ENCODE results near the gene CD58.
A peak's percentile ranks its signal among the peaks of the same experiment; 100 is the strongest.

Gene CD58

DNA sequence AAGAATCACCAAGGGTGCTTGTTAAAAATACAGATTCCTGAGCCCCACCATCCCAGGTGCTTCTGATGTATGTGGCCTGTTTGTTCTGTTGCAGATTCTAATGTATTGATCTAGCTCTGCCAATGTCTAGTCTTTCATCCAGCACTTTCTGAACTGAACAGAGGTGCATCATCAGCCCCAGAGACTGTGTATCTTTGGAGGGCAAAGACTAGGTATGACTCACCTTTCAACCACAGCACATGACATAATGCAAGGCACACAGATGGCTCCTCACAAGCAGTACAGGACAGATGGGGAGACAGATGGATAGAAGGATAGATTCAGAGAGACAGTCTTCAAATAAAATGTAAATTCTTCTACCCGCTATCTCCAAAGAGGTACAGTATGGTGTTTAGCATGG, 32.3 kb downstream of the CD58 start:
- DNase-seq: no peak

DNA sequence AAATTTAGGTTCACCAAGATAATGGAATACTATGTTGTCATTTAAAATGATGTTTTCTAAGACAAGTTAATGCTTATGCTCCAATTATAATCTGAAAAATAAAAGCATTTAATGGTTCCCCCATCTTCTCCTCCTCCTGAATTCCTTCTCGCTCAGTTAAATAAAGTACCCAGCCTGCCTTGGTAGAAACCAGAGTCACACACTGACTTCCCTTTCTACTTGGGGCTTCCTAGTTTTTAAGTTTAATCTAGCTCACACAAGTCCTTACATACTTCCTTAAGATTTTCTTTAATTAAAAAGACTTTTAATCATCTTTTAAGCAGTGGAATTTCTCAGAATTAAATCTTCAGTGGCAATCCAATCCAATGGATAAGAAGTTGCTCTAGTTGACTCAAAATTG, 32.9 kb downstream of the CD58 start:
- DNase-seq: no peak

DNA sequence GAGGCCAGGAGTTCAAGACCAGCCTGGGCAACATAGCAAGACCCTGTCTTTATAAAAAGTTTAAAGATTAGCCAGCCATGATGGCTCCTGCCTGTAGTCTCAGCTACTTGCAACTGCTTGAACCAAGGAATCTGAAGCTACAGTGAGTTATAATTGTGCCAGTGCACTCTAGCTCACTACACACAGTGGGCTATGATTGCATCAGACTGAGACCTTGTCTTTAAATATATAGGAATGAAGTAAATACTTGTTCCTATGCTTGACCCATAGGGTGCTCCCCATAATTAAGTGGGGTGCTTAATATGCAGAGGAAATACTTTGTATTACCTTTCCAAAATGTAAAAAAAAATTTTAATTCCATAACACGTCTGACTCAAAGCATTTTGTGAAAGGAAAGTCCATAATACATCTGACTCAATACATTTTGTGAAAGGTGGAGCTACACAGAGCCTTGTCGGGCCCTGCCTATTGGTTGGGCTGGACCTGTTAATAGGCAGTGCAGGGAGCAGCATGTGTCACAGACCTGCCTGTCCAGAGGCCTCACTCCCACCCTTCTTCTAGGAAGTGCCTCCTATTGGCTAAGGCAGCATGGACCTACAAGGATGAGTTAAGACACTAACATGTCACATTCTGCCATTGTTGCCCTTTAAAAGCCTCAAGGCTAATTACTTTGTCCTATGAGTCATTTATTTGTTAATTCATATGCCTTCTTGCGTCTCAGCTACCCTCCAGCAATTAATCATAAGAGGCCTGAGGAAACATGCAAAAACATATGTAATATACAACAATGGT, 33.6 kb downstream of the CD58 start:
- no peak for DNase-seq

DNA sequence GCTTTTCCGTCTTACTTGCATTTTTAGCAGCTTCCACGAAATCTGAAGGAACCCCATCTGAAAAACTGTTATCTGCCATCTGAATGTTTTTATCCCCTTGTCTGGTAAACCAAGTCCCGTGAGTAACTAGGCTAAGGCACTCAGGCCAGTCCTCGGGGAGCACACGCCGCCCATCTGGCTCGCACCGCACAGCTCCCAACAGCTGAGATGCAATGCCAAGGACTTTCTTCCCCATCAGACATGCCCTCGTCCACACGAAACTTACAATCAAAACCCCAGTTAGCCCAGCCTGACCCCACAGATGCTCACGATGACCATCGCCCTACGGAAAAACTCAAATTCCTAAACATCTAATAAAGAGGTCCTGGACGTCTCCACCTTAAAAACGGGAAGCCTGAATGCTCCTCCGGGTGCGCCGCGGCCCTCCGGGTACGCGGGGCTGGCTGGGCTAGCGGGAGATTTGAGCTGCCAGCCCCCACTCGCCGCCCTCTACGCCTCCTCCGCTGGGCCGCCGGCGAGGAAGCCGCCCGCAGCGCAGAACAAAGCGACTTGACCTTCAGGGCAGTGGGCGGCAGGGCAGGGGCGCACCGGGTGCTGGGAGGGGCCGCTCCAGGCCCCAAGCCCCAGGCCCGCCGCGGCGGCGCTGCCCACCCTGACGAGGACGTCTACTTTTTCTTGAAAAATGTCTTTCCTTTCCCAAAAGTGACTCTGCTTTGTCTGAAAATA, 36.6 kb downstream of the CD58 start:
- no peak for DNase-seq

DNA sequence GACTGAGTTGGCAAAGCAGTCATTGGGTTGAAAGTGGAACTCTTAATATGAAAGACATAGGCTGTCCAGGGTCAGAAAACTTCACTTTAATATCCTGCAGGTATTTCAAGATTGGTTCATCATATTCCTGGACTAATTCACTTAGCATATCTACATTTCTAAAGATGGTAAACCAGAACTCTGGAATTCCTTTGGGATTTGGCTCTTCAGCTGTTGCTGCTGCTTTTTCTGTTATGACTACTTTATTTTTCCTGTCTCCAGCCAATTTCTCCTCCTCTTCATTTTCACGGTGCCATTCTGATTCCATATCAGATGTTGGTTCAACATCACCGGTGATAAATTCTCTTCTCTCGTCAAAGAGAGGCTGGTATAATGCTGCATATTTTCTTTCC, 37.4 kb downstream of the CD58 start:
- DNase-seq: no peak

DNA sequence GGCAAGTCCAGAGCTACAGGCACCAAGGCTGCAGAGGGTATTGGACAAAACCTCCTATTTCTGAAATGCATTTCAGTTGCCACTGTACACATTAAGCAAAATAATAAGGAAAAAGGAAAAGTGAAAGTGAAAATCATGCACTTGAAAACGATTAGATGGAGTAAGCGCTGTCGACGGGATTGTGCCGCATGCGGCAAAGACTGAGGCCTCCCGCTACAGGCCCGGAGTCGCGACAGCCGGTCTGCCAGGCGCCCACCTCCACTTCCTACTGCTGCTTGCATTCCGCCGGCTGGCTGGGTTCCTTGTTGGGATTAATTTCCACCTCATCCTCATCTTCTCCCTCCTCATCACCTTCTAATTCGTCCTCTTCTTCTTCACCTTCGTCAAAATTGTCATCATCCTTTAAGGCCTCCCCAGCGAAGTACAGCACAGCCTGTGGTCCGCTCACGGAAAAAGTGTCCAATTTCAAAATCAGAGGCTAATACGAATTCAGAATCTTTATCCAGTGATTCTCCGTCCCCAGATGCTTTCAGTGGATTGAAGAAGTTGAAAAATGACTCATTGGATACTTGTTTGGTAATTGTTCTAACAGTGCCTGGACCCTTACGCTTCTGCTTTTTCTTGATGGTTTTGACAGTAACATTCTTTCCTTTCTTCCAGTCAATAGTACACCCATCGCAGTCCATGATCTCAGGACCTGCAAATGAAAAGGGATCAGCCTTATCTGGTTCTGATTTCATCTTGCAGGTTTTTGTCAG, 38.0 kb downstream of the CD58 start:
- no peak for DNase-seq

DNA sequence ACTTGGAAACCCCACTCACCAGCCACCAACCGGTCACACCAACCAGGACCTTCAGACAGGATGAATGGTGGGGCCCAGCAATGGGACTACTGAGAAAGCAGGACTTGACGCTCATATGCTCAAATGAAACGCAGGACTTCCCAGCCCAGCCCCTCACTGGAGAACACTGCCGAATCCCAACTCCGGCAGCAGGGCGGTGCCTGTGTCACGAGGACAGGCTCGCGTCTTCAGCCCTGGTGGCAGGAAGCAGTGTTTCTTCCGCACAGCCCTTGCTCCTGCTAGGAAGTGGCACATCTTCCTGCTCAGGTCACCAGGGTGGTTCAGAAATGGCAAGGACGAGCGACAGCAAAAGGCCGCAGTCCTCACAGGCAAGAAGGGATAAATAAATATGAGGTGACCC, 38.9 kb downstream of the CD58 start:
- no peak for DNase-seq

DNA sequence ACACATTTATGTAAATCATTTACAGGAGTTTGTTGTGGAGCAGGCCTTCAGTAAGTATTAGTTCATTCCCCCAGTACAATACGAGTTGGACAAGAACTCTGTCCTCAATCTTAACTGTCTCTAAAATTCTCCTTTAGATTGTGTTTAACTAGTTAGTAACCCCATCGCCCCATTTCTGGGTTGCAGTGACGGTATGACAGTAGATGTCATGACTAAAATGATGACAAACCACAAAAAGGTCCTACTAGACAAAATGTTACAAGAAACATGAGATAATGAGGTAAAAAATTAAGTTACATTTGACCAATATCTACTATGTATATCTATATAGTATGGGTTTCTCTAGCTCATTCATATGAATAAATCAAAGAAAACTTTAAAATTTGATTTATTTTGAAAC, 41.1 kb downstream of the CD58 start:
- DNase-seq: no peak

DNA sequence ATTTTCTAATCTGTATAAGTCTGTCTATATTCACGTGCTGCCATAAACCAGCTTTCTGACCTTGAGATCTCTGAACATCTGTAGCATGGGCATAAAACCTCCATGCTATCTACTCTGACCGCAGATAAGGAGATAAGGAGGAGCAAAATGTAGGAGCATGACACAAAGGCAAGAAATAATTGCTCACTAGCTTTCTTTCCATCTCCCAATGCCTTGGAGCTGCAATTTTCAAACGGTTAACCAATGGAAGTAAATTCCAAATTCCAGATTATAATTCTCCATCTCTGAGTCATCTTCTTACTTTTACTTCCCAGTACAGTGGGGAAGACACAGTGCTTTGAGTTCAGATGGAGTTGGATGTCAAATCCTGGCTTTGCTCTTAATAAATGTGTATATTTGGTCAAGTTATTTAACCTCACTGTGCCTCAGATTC, 41.6 kb downstream of the CD58 start:
- DNase-seq: no peak

DNA sequence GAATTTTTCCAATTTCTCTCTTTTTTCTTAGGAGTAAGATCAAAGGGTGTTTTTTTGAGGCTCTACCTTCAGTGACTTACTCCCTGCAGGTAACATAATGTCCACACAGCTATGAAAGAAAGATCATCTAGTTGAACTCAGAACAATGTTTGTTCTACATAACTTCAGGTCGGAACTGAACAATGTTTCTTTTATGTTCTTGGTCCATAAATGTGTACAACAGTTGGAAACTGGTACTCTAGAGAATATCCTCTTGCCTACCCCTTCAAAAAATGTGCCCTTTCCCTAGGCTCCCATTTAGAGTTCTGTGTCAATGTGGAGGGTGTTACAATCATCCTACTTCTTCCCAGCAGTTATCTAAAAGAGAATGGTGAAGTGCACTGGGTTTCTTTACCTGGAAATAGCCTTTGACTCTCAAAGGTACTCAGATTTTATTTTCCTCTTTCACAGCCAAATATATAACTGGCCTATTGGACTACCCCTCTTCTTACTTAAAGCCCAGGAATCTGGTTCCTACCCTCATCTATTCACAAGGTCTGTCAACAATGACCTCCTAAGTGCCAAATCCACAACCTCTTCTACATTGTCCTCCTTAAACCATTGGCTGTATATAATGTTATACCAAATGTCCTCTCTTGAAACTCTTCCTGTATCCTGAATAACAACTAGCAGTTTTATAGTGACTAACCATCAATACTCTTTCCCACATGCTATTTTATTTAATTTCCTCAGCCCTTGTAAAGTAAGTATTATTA, 42.3 kb downstream of the CD58 start:
- no peak for DNase-seq

DNA sequence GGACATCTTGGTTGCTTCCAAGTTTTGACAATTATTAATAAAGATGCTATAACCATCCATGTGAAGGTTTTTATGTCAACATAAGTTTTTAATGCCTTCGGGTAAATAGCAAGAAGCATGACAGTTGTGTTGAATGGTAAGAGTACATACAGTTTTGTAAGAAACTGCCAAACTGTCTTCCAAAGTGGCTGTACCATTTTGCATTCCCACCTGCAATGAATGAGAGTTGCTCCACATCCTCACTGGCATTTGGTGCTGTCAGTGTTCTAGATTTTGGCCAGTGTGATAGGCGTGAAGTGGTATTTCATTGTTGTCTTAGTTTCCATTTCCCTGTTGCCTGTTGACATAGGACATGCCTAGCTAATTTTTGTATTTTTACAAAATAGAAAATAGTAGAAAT, 45.4 kb downstream of the CD58 start:
- no peak for DNase-seq

DNA sequence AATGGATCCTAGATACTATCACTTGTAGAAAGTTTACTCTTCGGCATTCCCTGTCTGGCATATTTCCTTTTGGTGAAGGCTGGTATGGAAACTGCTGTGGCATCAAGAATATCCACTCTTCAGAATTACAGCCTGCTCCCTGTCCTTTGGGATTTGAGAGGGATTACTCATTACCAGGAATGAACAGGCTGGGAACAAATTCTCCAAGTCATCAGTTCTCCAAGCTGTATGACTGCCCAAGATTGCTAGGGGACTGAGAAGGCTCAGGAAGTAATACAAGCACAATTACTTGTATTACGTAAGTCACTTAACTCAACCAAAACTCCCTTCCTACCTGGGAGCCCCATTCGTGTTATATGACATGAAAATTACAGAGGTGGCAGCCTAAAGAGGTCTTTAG, 49.6 kb downstream of the CD58 start:
- no peak for DNase-seq

DNA sequence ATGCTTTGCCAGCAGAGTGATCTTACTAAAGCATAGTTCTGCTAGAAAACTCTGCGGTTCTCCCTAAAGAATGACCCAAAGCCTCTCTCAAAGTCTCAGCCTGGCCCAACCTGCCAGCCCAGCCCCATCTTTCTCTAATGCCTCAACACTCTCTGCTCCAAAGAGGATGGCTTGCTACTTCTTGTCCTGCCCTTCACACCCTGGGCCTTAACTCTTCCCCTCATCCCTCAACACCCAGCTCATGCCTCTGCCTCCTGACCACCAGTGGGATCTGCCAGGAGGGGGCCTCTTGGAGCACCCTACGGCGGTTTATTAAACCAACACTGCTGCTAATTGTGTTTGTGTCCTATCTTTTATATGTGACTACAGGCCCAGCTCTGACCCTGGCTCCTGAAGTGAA, 52.4 kb downstream of the CD58 start:
- DNase-seq: no peak

DNA sequence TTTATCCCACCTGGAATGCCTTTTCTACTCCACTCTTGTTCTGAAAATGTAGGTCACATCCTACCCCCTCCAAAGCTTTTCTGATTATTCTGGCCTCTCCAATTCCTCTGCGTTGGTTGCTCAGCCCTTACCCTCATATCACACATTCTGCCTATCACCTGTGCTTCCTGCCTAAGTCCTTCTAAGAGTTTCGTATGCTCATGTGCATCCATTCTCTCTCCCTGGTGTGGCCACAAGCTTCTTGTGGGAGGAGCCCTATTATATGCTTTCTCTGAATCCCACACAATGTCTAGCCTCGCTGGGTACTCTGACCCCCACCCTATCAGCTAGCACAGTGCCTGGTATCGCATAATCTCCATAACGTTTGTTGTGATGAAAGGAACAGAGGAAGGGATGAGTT, 54.2 kb downstream of the CD58 start:
- DNase-seq: no peak

DNA sequence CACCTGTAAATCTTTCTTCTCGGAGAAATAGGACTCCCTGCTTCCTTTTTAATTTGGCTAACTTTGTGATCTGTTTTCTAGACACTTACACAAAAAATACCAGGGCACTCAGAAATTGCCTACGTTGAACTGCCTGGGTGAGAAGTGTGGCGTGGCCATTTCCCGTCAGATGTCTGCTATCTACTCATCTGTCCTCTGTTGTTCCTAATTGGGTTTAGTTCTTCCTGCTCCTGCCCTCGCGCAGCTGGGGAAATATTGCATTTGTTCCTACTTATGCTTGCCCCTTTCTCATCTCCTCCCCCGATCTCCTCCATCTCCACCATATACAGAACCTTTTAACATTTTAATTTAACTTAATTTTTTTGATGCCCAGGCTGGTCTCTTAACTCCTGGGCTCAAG, 55.1 kb downstream of the CD58 start:
- no peak for DNase-seq

DNA sequence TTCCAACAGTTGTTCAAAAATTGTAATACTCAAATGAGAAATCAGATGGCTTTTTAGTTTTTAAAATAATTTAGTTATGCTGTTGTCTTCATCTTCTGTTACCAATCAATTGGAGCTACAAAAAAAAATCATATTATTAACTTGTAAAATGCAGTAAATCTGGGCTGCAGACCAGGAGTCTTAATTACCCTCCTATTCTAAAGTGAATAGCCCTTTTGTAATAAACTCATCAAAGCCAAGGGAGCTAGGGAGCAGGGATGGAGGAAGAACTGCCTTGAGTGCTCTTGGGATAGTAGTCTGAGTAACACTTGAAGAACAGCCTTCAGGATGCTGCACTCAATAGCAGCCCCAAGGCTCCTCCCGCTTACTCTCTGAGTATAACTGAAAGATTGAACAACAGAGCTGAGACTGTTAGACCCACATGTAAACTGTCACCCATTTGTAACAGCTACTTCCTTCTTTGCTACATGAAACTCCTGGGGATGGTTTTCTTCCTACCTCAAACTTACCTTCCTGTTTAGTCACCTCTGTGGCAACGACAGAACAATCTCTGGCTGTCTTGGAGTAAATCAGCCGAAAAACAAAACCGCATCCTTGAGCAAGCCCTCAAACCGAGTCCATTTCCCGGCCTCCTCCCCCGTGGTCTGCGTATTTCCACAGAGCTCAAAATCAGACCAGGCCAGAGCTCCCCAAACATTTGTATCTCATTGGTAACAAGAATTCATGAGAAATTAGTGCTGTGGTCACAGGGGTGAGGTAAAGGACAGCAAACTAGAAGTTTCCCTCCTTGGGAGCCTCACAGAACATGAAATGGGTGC, 55.9 kb downstream of the CD58 start:
- no peak for DNase-seq

DNA sequence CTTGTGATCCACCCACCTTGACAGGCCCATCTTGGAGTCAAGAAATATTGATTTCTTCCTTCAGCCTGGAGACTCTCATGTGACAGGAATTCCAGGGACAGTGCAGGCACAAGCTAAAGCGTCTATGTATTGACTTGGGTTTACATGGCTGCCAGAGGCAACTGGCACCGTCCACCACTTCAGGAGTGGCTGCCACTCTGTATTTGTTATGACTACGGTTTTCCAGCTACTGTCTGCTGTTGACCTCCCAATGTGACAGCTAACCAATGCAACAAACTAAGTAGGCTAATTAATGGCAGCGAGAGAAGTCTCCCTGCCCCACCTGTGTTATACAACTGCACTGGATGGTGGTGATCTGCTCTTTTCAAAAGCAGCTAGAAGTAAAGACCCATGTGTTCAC, 56.9 kb downstream of the CD58 start:
- no peak for DNase-seq

DNA sequence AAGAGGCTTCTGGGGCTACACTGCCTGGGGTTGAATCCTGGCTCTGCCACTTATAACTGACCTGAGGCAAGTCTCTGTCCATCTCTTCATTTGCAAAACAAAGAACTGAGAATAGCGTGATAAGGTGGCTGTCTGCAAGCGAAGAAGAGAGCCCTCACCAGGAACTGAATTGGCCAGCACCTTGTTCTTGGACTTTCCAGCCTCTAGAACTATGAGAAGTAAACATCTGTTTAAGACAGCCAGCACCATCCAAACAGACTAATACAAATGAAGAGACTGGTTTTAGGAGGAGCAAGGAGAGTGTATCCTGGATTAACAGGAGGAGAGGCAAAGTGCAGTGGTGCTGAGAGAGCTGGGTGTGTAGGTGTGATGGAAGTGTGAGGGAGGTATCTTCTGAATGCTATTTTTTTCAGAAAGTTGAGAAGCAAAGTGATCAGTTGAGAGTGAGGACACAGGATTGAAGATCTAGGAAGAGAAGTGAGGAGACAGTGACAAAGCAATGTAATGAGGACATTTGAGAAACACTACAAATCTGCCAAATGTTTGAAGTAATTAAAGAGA, 59.3 kb downstream of the CD58 start:
- DNase-seq: no peak

DNA sequence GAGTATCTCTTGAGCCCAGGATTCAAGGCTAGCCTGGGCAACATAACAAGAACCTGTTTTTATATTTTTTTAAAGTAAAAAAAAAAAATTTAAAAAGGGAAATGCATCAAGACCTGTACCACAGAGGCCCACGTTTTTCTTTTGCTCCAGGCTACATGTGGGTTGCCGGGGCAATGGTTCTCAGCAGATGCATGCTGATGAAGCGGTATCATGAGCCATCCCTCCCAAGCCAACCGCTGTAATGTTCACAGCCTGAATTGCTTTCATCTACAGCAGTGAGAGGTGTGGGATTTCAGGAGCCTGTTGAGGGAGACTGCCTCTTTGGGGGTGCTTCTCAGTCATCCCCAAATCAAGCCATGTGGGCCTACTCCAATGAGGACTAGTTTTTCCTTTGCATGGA, 60.5 kb downstream of the CD58 start:
- no peak for DNase-seq

DNA sequence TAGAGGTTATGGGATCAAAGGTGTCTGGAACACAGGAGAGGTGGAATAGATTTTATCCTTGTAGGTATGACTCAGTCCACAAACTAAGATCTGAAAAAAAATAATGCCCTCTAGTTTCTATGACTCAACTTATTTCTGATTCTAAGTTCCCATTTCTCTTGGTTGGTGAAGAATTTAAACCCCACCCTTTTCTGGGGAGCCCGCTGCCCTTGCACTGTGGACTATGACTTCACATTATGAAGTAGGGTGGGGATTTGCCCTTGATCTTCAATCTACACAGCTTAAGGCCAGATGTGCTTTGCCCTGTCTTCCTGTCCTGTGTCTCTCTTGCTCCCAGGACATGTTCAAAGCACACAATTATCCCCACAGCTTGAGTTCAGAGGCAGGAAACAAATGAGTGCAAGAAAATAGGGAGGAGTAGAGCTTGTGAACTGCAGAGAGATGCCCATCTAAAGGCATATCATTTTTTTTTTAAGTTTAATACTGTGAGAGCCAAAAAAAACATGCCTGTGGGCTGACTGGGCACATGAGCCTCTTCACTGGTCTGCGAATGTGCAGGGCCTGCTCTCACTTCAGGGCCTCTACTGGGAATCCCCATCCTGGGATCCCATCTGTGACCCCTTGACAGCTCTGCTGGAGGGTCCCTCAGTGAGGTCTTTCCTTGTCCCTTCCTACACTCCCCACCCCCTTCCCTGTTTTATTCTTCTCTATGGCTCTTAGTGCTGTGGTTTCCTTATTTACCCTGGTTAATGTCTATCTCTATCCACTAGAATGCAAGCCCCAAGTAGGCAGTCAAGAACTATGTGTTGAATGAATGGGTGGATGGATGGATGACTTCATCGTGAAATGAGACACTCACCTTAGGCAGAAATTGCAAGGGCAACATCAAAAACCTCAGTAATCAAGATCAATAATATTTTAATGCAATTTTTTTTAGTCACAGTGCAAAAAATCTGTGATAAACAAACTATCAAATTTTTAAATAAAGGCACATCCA, 61.5 kb downstream of the CD58 start:
- peak; percentile 26 for DNase-seq

All from NCI-H2227 treated with DMSO at 0.1 percent for 48 hours (cell line).